Hematopoietic multipotent progenitor cell treated with erythropoietin and hydrocortisone succinate and interleukin-3 and kit ligand, for 17 days (in vitro differentiated cells): ENCODE measurements around the gene DYDC2.
"Not testable (repeated sequence)": the region's sequence is repeated elsewhere in the genome, so short reads cannot be mapped to it uniquely, and the experiment has no call there.

Source experiments
- DNase-seq: peaks from one replicate; pipeline ENCODE4 v3.0.0-alpha.2; 2015; ENCODE audit warnings: low spot score

DYDC2 gene

DNA sequence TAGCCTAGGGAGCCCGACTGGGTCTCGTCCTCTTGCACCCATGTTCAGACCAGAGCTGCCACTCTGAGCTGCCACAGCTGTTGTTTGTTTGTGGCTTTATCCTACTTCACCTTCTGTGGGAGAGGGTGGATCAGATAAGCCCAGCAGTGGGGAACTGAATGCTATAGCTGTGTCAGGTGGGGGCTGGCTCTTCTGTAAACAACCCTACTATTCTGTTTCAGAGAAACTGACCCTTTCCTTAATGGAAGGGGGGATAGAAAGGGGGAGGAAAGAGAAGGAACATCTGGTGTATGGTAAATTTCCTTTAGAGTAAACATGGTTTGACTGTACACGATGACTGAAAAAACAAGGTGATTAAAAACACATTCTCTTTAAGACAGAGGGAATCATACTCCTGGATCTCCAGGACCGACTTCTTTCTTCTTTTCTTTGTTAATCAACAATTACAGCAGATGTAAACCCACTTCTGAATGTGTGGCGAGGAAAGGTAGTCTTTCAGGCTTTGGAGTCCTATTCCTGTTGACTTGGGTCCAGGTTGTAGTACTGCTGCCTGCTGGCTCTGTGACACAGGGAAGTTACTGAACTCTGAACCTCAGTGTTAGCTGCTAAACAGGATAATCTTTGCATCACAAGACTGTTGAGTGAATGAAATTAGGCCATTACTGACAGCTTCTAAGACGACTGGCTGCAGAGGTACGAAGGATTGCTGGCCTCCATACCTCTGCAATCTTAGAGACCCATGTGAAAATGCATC is 57.7 kb downstream of the DYDC2 start:
- no peak for DNase-seq

GRCh38 chr10:80415734-80416478 is 59.3 kb downstream of the DYDC2 start:
- DNase-seq, result no peak

- DNase-seq, result no peak
These were observed 60.0 kb downstream of the DYDC2 start for GRCh38 chr10:80416479-80417098.

- not testable (repeated sequence) for DNase-seq
These were observed 60.7 kb downstream of the DYDC2 start for GRCh38 chr10:80417256-80417655.
